Measurements from ENCODE around the gene ZC2HC1B. TPM values are rescaled to one million over a fixed set of nuclear protein-coding genes. Genes with fewer than 3 reads are reported as not detected.

Gene ZC2HC1B
- total and polyA plus RNA-seq, 9 of the 15 experiments (the other 6 are each of a cell fraction or from before 2014, with no cell fraction given): not detected

- peak; percentile 92 for TF ChIP-seq ATF2 (CRISPR knock-in tag; IDR thresholded peaks at IDR 0.05)
These were observed 21.2 kb upstream of the ZC2HC1B start, which contains the start of gene LTV1 (continued) for GRCh38 chr6:143842902-143843676.

GRCh38 chr6:143843677-143843999 lies 20.6 kb upstream of the ZC2HC1B start:
- DNase-seq (ENCODE audit: extremely low read depth in 1 of 4, low spot score in 3 of 4) (peak in 1 of 4 experiments; percentile 42), ATAC-seq (peak; percentile 1), FAIRE-seq (no peak)
- Histone ChIP-seq H3K4me3 (peak overlapping the region; percentile 78), H3K4me2 (ENCODE audit: insufficient read depth, low read length) (peak overlapping the region; percentile 91), H3K9me1 (ENCODE audit: control insufficient read depth, insufficient read depth, low read length) (no peaks in the 10 kb centered on the region), H3K4me1 (replicated peaks in 1 of 2; ENCODE audit: control insufficient read depth in 2 of 2, insufficient read depth in 2 of 2, low read length in 2 of 2) (peaks cover 2 to 9% of the 10 kb centered on the region in 2 experiments; a peak in 4 of 5 replicates), H3K27ac (ENCODE audit: extremely low read depth, low read depth, low read length) (peak overlapping the region; percentile 94), H3K9ac (ENCODE audit: insufficient read depth in 1 of 2, low read depth in 2 of 2, low read length in 2 of 2) (peak overlapping the region; percentile 94 to 99), H3K27me3 (ENCODE audit: control insufficient read depth in 2 of 2, insufficient read depth in 2 of 2, low read length in 2 of 2) (no peaks in the 10 kb centered on the region), H3K79me2 (ENCODE audit: control insufficient read depth, insufficient read depth, low read length) (peaks cover 56% of the 10 kb centered on the region), H3K36me3 (ENCODE audit: control insufficient read depth, insufficient read depth, low read length) (peaks cover 46% of the 10 kb centered on the region), H4K20me1 (replicated peaks; ENCODE audit: control insufficient read depth, insufficient read depth, low read length) (no peaks in the 10 kb centered on the region), H2AFZ (ENCODE audit: low read depth, low read length) (peak overlapping the region; percentile 81), H3K9me3 (replicated peaks; ENCODE audit: control insufficient read depth, insufficient read depth, low read depth, low read length) (no peaks in the 10 kb centered on the region)
- in situ Hi-C loops (cut with MboI) (no loop called here), intact Hi-C loops (cut with micrococcal nuclease) (loop anchor here (2.0 to 5.0 kb wide), 3 partner anchors 37 to 251 kb away; partner anchors contain the start of gene PHACTR2)
- ChIA-PET POLR2A (interaction anchor here (0.6 to 2.4 kb wide), 17 partner anchors 11 to 945 kb away, joined by 3 to 13 read pairs (median 4); no protein-coding TSS in a partner anchor), CTCF (ENCODE audit: low intra/inter-chr PET ratio) (no interaction called here)
- no TSS peak for BruUV-seq (replicated peaks)
- 2% methylated on average over 9 of the region's 9 CpGs for WGBS (ENCODE audit: insufficient coverage, low coverage, missing lambda C conversion rate)
- TF ChIP-seq NFRKB (IDR thresholded peaks at IDR 0.05; ENCODE audit: low read depth): 0 out of 2 replicates have a peak, but pooled peaks have one; percentile 22
- TF ChIP-seq ARID1B (IDR thresholded peaks at IDR 0.05): no peak
- peak; percentile 47 for TF ChIP-seq CHD1 (IDR thresholded peaks at IDR 0.05; ENCODE audit: low read length)
- no peak for TF ChIP-seq NFE2 (IDR thresholded peaks at IDR 0.05; ENCODE audit: low read depth)
- peak; percentile 69; the same call in 1 of the 2 replicates for TF ChIP-seq KAT7 (CRISPR knock-in tag; IDR thresholded peaks at IDR 0.05; ENCODE audit: borderline replicate concordance)
- TF ChIP-seq ZNF408 (CRISPR knock-in tag; IDR thresholded peaks at IDR 0.05; ENCODE audit: low read depth): no peak
- TF ChIP-seq ELK3 (CRISPR knock-in tag; IDR thresholded peaks at IDR 0.05): no peak
- TF ChIP-seq PRPF4 (IDR thresholded peaks at IDR 0.05; ENCODE audit: insufficient read depth, low read depth, low read length, poor library complexity, severe bottlenecking): no peak
- TF ChIP-seq MYC (IDR thresholded peaks at IDR 0.05; ENCODE audit: low read depth, low read length): no peak
- TF ChIP-seq MYC (CRISPR knock-in tag; IDR thresholded peaks at IDR 0.05; ENCODE audit: borderline replicate concordance, low read depth): 0 out of 2 replicates have a peak, but pooled peaks have one; percentile 70
- no peak for TF ChIP-seq XRCC3 (IDR thresholded peaks at IDR 0.05)
- no peak for TF ChIP-seq RBM22 (IDR thresholded peaks at IDR 0.05; ENCODE audit: low read depth, low read length, poor library complexity, severe bottlenecking)
- no peak for TF ChIP-seq KAT2B (IDR thresholded peaks at IDR 0.05; ENCODE audit: low read depth, low read length)
- no peak for TF ChIP-seq ZFP36 (IDR thresholded peaks at IDR 0.05; ENCODE audit: low read depth, low read length, partially characterized antibody)
- TF ChIP-seq ZNF224 (CRISPR knock-in tag; IDR thresholded peaks at IDR 0.05): peak; percentile 0; the same call in 1 of the 2 replicates
- 0 out of 4 replicates have a peak, but pooled peaks of 1 of the 2 experiments have one; percentile 3 for TF ChIP-seq TEAD1 (CRISPR knock-in tag; IDR thresholded peaks at IDR 0.05)

All from K562 (cell line).